ENCODE data around the gene NPR3. TPM values are rescaled to one million over a fixed set of nuclear protein-coding genes. Genes with fewer than 3 reads are reported as not detected.

The NPR3 gene
- total RNA-seq, 1 donor from 2014 or later: 19.3 TPM

- no peak for DNase-seq
Observed at GRCh38 chr5:32810804-32811203, 99.7 kb downstream of the NPR3 start.

DNA sequence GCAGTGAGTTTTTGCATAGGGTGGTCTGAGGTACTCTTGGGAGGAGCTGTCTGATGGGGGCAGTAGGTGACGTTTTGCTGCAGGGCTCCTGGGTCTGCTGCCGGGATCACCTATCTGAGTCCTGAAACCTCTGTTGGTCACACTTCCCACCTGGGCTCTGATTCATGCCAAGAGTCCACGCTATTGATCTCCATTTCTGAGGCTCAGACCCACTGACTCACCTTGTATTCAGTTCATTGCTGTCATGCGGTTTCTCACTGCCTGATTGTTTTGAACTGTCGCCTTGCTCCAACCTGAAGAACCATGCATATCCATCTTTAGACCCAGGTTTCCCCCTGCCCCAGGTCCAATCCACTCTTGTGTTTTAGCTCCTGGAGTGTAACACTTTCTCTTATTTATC is 101.3 kb downstream of the NPR3 start:
- no peak for DNase-seq

GRCh38 chr5:32814141-32814540 is 103.0 kb downstream of the NPR3 start:
- DNase-seq: no peak

- no peak for DNase-seq
Observed at GRCh38 chr5:32814620-32815019, 103.5 kb downstream of the NPR3 start.

DNA sequence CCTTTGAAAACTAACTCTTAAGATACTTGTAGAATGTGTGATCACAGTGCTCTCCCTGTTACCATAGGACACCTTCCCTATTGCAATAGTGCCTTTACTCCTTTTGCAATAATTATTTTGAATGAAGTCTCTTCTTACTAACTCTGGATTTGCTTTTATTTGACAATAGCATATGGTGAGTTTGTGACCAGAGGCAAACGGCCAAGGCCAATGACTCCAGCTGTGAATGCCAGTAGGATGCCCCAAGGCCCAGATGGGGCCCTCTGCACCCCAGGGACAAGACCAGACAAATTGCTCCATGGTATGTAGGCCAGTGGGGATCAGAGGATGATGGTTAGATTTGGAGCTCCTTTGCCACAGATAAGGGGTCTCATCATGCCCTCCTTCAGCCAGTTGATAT is 116.9 kb downstream of the NPR3 start:
- no peak for DNase-seq

DNA sequence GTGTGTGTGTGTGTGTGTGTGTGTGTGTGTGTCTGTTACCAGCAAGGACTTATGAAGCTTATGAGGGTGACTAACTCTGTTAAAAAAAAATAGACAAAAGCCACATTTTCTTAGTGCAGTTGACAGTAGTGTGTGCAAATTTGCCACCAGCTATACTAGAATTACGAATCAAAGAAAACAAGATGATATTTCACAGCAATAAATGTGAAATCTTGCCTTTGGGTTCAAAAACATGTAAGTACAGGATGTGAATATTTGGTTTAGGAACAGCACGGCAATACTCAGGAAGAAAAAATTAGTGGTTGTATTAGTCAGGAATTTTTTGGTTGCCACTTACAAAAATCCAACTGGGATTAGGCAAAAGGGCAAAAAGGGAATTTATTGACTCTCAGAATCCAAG is 117.4 kb downstream of the NPR3 start:
- no peak for DNase-seq

GRCh38 chr5:32831624-32832023 is 120.5 kb downstream of the NPR3 start:
- DNase-seq: no peak

DNA sequence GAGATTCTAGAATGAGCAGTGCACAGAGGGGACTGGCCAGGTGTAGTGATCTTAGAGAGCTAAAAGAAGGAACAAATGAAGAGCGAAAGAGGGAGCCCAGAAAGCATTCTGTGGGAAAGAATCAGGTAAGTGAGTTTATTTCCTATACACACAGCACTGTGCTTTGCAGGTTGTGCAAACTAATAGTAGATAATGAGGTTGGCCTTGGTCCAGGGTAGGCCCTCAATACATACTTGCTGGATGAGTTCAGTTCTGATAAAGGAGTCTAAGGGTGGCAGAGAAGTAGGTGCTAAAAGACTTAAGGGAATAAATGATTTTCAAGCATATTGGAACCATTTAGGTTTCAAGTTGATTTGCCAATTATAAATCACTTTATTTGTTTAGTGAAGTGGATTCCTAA is 122.0 kb downstream of the NPR3 start:
- DNase-seq: no peak

DNA sequence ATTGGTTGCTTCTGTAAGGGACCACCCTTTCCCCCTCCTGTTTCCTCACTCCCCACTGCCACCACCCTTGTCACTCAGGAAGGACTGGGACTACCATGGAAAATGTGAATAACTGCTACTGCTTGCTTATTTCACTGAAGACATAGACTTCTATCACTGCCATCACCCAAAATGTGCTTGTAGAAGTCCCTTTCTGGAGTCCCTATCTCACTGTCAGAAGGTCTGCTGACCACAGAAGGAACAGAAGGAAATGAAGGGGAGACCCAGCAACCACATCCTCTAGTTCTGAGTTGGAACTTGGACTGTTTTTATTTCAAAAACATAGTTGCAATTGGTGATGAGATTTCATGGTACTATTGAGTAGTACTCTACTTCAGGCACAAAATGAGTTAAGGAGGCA is 122.5 kb downstream of the NPR3 start:
- no peak for DNase-seq

GRCh38 chr5:32834251-32834650 is 123.1 kb downstream of the NPR3 start:
- no peak for DNase-seq

DNA sequence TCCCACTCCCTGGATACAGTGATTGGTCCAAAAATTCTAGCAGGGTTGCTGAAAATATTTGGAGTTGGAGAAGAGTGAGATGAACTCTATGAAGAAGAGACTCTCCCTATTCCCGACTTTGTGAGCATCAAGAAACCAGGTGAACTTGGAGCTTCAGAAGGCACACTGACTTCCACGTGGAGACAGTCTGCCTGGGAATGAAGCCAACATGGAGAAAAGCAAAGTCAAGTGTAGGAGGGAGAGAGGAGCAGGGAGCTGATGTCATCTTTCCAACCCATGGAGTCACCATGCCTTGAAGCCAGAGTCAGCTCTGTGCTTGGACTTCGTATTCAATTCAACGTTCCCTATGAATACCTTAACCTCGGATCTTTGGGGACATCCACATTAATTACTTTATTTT is 125.1 kb downstream of the NPR3 start:
- no peak for DNase-seq

DNA sequence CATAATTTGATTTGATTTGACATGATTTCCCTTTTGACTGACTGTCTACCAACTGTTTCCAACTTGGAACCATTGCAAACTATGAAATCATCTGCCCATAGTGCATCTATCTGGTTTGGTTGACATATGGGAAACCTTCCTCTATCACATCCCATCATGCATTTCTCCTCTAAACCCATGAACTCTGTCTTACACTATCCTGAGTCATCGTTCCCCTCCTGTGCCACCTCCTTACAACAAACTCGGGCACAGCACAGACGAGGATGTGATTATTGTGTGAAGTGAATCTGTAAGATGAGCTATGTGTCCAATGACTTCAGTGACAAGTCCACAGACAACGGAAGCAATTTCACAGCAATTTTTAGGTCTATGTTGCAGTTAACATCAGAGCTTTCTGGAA is 126.1 kb downstream of the NPR3 start:
- peak; percentile 11 for DNase-seq

GRCh38 chr5:32839106-32839505 is 128.0 kb downstream of the NPR3 start:
- DNase-seq: no peak

GRCh38 chr5:32840606-32841005 is 129.5 kb downstream of the NPR3 start:
- no peak for DNase-seq

Other genes with a start within 250 kb of the NPR3 start
- gene SUB1, start 125.8 kb upstream of the NPR3 start, total RNA-seq: 346 TPM